ENCODE measurements around the gene UTP14A. TPM values are rescaled to one million over a fixed set of nuclear protein-coding genes. Genes with fewer than 3 reads are reported as not detected.

UTP14A gene
- total RNA-seq, 1 experiment from 2014 or later, result 16.5 TPM

DNA sequence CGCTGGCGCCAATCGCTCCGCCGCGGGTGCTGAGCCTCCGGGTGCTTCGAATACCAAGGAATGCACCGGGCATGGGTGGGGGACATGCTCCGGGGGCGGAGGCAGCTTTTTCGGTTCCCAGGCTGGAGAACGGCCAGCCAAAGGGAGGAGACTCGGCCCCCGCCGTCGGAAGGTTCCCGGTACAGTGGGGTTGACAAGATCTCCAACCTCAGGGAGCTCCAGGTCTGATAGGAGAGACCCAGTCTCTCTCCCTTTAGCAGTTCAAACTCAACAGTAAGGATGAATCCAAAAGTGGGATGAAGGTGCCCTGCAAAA lies 47.3 kb downstream of the UTP14A start:
- no peak for DNase-seq (ENCODE audit: low read depth)

DNA sequence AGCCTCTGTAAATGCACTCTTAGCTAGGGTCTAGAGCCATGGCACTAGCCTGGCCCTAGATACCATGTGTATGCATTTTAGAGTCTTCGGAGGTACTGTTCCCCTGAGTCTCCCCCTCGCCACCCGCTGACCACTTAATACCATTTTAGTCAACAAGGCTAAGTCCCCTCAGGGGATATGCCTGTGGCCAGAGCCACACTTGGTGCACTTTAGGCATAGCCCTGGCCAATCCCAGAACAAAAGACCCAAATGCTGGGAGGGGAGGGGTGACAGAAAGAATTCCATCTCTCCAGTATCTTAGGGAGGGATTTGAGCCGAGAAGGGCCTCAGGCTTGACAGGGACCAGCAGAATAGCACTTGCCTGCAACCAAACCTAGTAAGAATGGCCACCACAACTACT lies 47.9 kb downstream of the UTP14A start:
- DNase-seq (ENCODE audit: low read depth), result no peak

- DNase-seq (ENCODE audit: low read depth), result no peak
Measured at GRCh38 chrX:129954804-129955203, 48.8 kb downstream of the UTP14A start.

- no peak for DNase-seq (ENCODE audit: low read depth)
Measured at GRCh38 chrX:129955682-129956081, 49.7 kb downstream of the UTP14A start.

- DNase-seq (ENCODE audit: low read depth), result no peak
Measured at GRCh38 chrX:129956145-129956544, 50.2 kb downstream of the UTP14A start.

- DNase-seq (ENCODE audit: low read depth), result no peak
Measured at GRCh38 chrX:129956765-129957164, 50.8 kb downstream of the UTP14A start.

GRCh38 chrX:129957241-129958082 lies 51.5 kb downstream of the UTP14A start:
- DNase-seq (ENCODE audit: low read depth), result peak; percentile 53

GRCh38 chrX:129958083-129958465 lies 52.1 kb downstream of the UTP14A start:
- no peak for DNase-seq (ENCODE audit: low read depth)

DNA sequence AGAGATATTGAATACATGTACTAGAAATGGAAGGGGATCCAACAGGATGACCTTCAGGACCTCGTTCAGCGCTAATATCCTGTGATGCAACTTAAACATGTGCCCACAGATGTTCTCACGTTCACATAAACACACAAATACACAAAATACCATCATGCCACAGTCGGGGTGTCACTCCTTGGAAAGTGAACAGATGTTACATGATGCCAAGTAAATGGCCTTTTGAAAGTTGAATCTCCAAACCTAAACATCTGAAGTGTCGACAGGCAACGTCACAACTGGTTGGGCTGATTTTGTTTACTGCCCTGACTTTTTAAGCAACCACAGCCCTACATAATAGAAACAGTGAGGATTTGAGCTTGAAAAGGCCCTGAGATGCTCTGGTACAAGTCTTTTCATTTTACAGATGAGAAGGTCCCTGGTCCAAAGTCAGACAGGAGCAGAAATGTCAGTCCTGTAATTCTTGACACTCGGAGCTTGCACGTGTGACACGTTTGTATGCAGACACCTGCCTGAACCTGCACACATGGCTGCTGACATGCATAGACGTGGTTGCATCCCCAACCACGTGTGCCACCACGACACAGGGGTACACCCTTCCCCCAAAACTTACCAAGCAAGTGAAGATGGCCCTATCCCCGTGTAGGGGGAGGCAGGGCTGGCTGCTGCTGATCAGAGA lies 53.0 kb downstream of the UTP14A start:
- no peak for DNase-seq (ENCODE audit: low read depth)

DNA sequence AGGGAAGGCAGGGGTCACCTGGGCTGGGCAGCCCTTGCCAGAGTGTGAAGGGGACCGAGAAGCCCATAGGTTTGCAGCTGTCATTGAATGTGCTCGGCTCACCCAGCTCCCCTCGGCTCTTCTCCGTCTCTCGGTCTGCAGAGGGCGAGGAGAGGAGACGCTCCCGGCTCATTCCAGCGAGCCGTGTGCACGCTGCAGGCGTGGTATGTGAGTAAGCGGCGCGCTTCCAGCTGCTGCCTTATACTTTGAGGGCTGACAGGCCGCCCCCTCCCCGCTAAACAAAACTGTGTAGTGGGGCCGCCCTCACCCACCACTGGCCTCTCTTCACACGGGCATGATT lies 53.5 kb downstream of the UTP14A start:
- no peak for DNase-seq (ENCODE audit: low read depth)

DNA sequence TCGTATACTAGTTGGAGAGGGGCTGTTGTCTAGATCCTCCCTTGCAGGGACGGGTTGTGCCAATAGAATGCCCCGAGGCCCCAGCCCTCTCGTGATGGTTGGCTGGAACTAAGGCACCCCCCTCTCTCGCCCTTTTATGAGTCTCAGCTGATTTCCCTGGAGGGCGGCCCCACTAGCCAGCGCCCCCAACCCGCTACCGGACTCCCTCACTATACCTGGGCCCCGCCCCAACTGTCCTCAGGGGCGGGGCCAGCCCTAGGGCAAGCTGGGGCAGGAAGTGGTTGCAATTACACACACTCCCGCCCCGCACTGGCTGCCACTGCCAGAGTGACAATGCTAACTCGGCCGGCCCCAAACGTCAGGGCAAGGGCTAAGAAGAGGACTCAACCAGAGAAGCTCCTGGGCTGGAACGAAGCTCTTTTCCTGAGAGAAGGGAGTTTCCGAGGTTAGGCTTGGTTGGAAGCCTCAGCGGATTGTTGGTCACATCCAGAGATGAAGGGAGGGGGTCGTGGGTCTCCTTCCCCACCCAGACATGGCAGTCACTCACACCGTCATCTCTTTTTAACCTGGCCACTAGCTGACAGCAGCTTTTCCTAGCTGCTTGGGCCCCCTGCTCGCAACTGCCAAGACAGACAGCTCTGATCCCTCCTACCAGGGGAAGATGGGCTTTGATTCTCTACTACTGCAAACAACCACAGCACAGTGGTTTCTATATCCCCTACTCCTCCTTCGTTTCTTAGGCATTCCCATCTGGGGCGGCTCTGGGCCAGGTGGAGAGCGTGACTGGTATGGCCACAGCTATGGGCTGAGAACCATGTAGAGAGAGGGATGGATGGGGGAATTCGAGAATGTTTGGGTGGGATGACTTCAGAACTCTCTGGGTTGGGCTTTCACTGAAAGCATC lies 55.5 kb downstream of the UTP14A start:
- DNase-seq (ENCODE audit: low read depth), result peak; percentile 54

- no peak for DNase-seq (ENCODE audit: low read depth)
Measured at GRCh38 chrX:129963729-129964128, 57.8 kb downstream of the UTP14A start.

GRCh38 chrX:129965166-129965565 lies 59.2 kb downstream of the UTP14A start:
- DNase-seq (ENCODE audit: low read depth), result no peak

- DNase-seq (ENCODE audit: low read depth), result no peak
Measured at GRCh38 chrX:129968968-129969367, 63.0 kb downstream of the UTP14A start.

DNA sequence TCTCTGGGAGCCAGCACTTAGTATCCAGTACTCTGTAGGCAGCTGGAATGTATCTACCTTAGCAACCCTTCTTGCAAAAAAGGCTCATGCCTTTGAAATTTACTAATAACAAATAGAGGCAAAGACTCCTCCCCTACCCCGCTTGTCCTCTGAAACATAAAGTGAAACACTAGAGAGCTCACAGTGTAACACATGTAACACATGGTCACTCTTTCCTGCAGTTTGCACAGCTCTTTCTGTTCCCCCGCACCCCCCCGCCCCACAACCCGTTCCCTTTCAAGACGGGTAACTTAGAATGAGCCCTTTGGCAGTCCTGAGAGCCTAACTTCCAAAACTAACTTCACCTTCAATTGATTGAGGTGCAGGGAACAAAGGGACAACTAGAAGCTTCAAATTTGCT lies 70.5 kb downstream of the UTP14A start:
- DNase-seq (ENCODE audit: low read depth), result no peak

Other genes with a start within 250 kb of the UTP14A start
- not detected in 2 replicates for gene XPNPEP2, start 167.2 kb upstream of the UTP14A start, total RNA-seq (2014; rRNA removed; shearing (Covaris generic))
- not detected in 2 replicates for gene SASH3, start 126.2 kb upstream of the UTP14A start, total RNA-seq (2014; rRNA removed; shearing (Covaris generic))
- gene ZDHHC9, start 62.3 kb upstream of the UTP14A start, total RNA-seq (2014; rRNA removed; shearing (Covaris generic)), result 13.9 and 17.4 TPM in 2 replicates
- 0.49 and 0.96 TPM in 2 replicates for gene BCORL1, start 76.5 kb downstream of the UTP14A start, total RNA-seq (2014; rRNA removed; shearing (Covaris generic))
- 10.5 and 10.6 TPM in 2 replicates for gene ELF4, start 204.3 kb downstream of the UTP14A start, total RNA-seq (2014; rRNA removed; shearing (Covaris generic))